Stimulated activated CD4-positive, alpha-beta T cell treated with anti-CD3 and anti-CD28 coated beads, Interleukin-4, amount 100 ng/mL, for 1 hour (primary cell): ENCODE results near the gene IFT172.

Experiments used
- DNase-seq: peaks from one replicate; pipeline ENCODE4 v3.0.0-alpha.2; 2020

IFT172 gene

GRCh38 chr2:27420996-27421395 lies 68.5 kb downstream of the IFT172 start:
- DNase-seq, result no peak

- DNase-seq, result no peak
Observed at GRCh38 chr2:27416151-27416550, 73.4 kb downstream of the IFT172 start.

GRCh38 chr2:27412419-27413152 lies 77.0 kb downstream of the IFT172 start:
- DNase-seq, result no peak

- DNase-seq, result peak; percentile 98
Observed at GRCh38 chr2:27409321-27410073, 80.0 kb downstream of the IFT172 start, which contains the start of gene PPM1G. TSS of gene PPM1G (minus strand) at chr2:27409591. CDS start at chr2:27409422, 169 bp downstream.

- peak; percentile 18 for DNase-seq
Observed at GRCh38 chr2:27408601-27409320, 80.8 kb downstream of the IFT172 start.

- no peak for DNase-seq
Observed at GRCh38 chr2:27407798-27408491, 81.6 kb downstream of the IFT172 start.

GRCh38 chr2:27400348-27401135 lies 89.0 kb downstream of the IFT172 start:
- no peak for DNase-seq

GRCh38 chr2:27398962-27399361 lies 90.6 kb downstream of the IFT172 start:
- DNase-seq, result no peak
